ENCODE measurements around the gene GPX1. TPM values are rescaled to one million over a fixed set of nuclear protein-coding genes. Genes with fewer than 3 reads are reported as not detected.

The GPX1 gene
- total and polyA plus RNA-seq, 4 donors: 87.0 to 412 (median 219) TPM

GRCh38 chr3:49324768-49325167, 33.4 kb downstream of the GPX1 start:
- Histone ChIP-seq H3K4me1 (ENCODE audit: control insufficient read depth in 4 of 4, insufficient read depth in 4 of 4, low read length in 3 of 4) (no peaks in the 10 kb centered on the region), H3K9ac (ENCODE audit: low read depth in 1 of 2, low read length in 2 of 2) (no peak overlapping the region), H3K27me3 (ENCODE audit: control insufficient read depth in 4 of 4, insufficient read depth in 4 of 4, low read length in 3 of 4) (no peaks in the 10 kb centered on the region), H3K4me3 (ENCODE audit: low read depth in 1 of 3, low read length in 3 of 3) (no peak overlapping the region), H3K9me3 (ENCODE audit: control insufficient read depth in 4 of 4, low read length in 3 of 4) (no peaks in the 10 kb centered on the region), H3K27ac (ENCODE audit: low read depth in 1 of 2, low read length in 2 of 2) (no peak overlapping the region), H3K36me3 (ENCODE audit: control insufficient read depth in 4 of 4, insufficient read depth in 3 of 4, low read depth in 1 of 4, low read length in 3 of 4) (peaks cover 25 to 67% (median 48%) of the 10 kb centered on the region in 4 donors)
- no peak for DNase-seq (ENCODE audit: low spot score)
- TF ChIP-seq YY1 (IDR thresholded peaks at IDR 0.05): no peak
- TF ChIP-seq RXRA (IDR thresholded peaks at IDR 0.05): no peak
- 96% methylated on average over 7 of the region's 7 CpGs for WGBS

- 96% methylated on average over 16 of the region's 16 CpGs for WGBS
- Histone ChIP-seq H3K4me1 (ENCODE audit: control insufficient read depth in 4 of 4, insufficient read depth in 4 of 4, low read length in 3 of 4) (no peaks in the 10 kb centered on the region), H3K9ac (ENCODE audit: low read depth in 1 of 2, low read length in 2 of 2) (no peak overlapping the region), H3K4me3 (ENCODE audit: low read depth in 1 of 3, low read length in 3 of 3) (no peak overlapping the region), H3K36me3 (ENCODE audit: control insufficient read depth in 4 of 4, insufficient read depth in 3 of 4, low read depth in 1 of 4, low read length in 3 of 4) (peaks cover 19 to 50% (median 26%) of the 10 kb centered on the region in 4 donors), H3K27me3 (ENCODE audit: control insufficient read depth in 4 of 4, insufficient read depth in 4 of 4, low read length in 3 of 4) (no peaks in the 10 kb centered on the region), H3K27ac (ENCODE audit: low read depth in 1 of 2, low read length in 2 of 2) (no peak overlapping the region), H3K9me3 (ENCODE audit: control insufficient read depth in 4 of 4, low read length in 3 of 4) (no peaks in the 10 kb centered on the region)
- DNase-seq (ENCODE audit: low spot score): no peak
- TF ChIP-seq GABPA (IDR thresholded peaks at IDR 0.05 in 1 of 2, conservative IDR thresholded peaks at IDR 0.05 in 1 of 2): no peak
- TF ChIP-seq YY1 (IDR thresholded peaks at IDR 0.05): no peak
- TF ChIP-seq RAD21 (IDR thresholded peaks at IDR 0.05): no peak
- no peak for TF ChIP-seq FOXA2 (IDR thresholded peaks at IDR 0.05)
These were observed 41.3 kb downstream of the GPX1 start for GRCh38 chr3:49316696-49317457.

GRCh38 chr3:49313896-49314688, 44.1 kb downstream of the GPX1 start:
- DNase-seq (ENCODE audit: low spot score): no peak
- 100% methylated on average over 1 of the region's 1 CpG for WGBS
- H3K9me3 ChIP-seq (ENCODE audit: control insufficient read depth in 4 of 4, low read length in 3 of 4): no peaks in the 10 kb centered on the region
- H3K4me1 ChIP-seq (ENCODE audit: control insufficient read depth in 4 of 4, insufficient read depth in 4 of 4, low read length in 3 of 4): no peaks in the 10 kb centered on the region
- H3K36me3 ChIP-seq (ENCODE audit: control insufficient read depth in 4 of 4, insufficient read depth in 3 of 4, low read depth in 1 of 4, low read length in 3 of 4): peaks cover 27 to 49% (median 29%) of the 10 kb centered on the region in 4 donors
- TF ChIP-seq RXRA (IDR thresholded peaks at IDR 0.05): no peak
- no peak overlapping the region for H3K9ac ChIP-seq (ENCODE audit: low read depth in 1 of 2, low read length in 2 of 2)
- H3K27ac ChIP-seq (ENCODE audit: low read depth in 1 of 2, low read length in 2 of 2): no peak overlapping the region
- H3K4me3 ChIP-seq (ENCODE audit: low read depth in 1 of 3, low read length in 3 of 3): no peak overlapping the region
- H3K27me3 ChIP-seq (ENCODE audit: control insufficient read depth in 4 of 4, insufficient read depth in 4 of 4, low read length in 3 of 4): no peaks in the 10 kb centered on the region

DNA sequence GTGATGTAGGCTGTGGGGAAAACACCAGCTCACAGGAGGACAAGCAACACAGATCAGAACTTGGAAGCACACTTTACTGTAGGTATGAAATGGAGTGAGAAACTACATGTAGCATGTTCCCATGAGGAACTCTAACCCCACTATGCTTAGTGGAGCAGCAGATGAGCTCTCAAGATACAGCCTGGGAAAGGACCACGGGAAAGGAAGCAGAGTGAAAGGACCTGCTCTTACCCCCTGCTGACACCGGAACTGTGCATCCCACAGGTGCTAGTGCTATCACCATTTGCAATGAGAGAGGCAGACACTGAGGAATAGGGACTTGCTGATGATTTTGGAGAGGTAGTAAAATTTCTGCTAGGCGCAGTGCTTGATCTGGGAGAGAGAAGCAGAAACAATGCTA, 46.9 kb downstream of the GPX1 start:
- WGBS: 97% methylated on average over 3 of the region's 3 CpGs
- no peaks in the 10 kb centered on the region for H3K27me3 ChIP-seq (ENCODE audit: control insufficient read depth in 4 of 4, insufficient read depth in 4 of 4, low read length in 3 of 4)
- no peak overlapping the region for H3K4me3 ChIP-seq (ENCODE audit: low read depth in 1 of 3, low read length in 3 of 3)
- peaks cover 18 to 41% (median 25%) of the 10 kb centered on the region in 4 donors for H3K36me3 ChIP-seq (ENCODE audit: control insufficient read depth in 4 of 4, insufficient read depth in 3 of 4, low read depth in 1 of 4, low read length in 3 of 4)
- no peak for DNase-seq (ENCODE audit: low spot score)
- no peak overlapping the region for H3K27ac ChIP-seq (ENCODE audit: low read depth in 1 of 2, low read length in 2 of 2)
- H3K9me3 ChIP-seq (ENCODE audit: control insufficient read depth in 4 of 4, low read length in 3 of 4): no peaks in the 10 kb centered on the region
- no peak for TF ChIP-seq GABPA (IDR thresholded peaks at IDR 0.05 in 1 of 2, conservative IDR thresholded peaks at IDR 0.05 in 1 of 2)
- no peak for TF ChIP-seq RXRA (IDR thresholded peaks at IDR 0.05)
- TF ChIP-seq HNF4A (conservative IDR thresholded peaks at IDR 0.05): no peak
- no peak for TF ChIP-seq MAX (IDR thresholded peaks at IDR 0.05)
- no peak for TF ChIP-seq SP1 (IDR thresholded peaks at IDR 0.05)
- TF ChIP-seq, protein P1, sequence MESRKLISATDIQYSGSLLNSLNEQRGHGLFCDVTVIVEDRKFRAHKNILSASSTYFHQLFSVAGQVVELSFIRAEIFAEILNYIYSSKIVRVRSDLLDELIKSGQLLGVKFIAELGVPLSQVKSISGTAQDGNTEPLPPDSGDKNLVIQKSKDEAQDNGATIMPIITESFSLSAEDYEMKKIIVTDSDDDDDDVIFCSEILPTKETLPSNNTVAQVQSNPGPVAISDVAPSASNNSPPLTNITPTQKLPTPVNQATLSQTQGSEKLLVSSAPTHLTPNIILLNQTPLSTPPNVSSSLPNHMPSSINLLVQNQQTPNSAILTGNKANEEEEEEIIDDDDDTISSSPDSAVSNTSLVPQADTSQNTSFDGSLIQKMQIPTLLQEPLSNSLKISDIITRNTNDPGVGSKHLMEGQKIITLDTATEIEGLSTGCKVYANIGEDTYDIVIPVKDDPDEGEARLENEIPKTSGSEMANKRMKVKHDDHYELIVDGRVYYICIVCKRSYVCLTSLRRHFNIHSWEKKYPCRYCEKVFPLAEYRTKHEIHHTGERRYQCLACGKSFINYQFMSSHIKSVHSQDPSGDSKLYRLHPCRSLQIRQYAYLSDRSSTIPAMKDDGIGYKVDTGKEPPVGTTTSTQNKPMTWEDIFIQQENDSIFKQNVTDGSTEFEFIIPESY (IDR thresholded peaks at IDR 0.05): no peak
- no peak overlapping the region for H3K9ac ChIP-seq (ENCODE audit: low read depth in 1 of 2, low read length in 2 of 2)
- no peaks in the 10 kb centered on the region for H3K4me1 ChIP-seq (ENCODE audit: control insufficient read depth in 4 of 4, insufficient read depth in 4 of 4, low read length in 3 of 4)
